SJCRH30 (cell line): ENCODE measurements around the gene AK9. TPM values are rescaled to one million over a fixed set of nuclear protein-coding genes. Genes with fewer than 3 reads are reported as not detected.

ENCODE experiments used
- DNase-seq, 2 experiments: peaks; one replicate each; pipeline ENCODE4 v3.0.0-alpha.2; 2015 to 2020
- H3K27ac ChIP-seq: fragments of 250-450 bp; sonication (Bioruptor Pico); 2 replicates; pipeline ENCODE4 v1.5.1; 2020; ENCODE audit warnings: mild to moderate bottlenecking, moderate library complexity
- H3K27me3 ChIP-seq: fragments of 250-450 bp; sonication (Bioruptor Pico); 2 replicates; pipeline ENCODE4 v1.5.1; 2020; ENCODE audit warnings: mild to moderate bottlenecking, moderate library complexity
- H3K36me3 ChIP-seq: fragments of 250-450 bp; sonication (Bioruptor Pico); 2 replicates; pipeline ENCODE4 v1.5.1; 2020; ENCODE audit warnings: mild to moderate bottlenecking, moderate library complexity
- H3K4me1 ChIP-seq: fragments of 250-450 bp; sonication (Bioruptor Pico); 2 replicates; pipeline ENCODE4 v1.5.1; 2020; ENCODE audit warnings: mild to moderate bottlenecking, moderate library complexity
- H3K4me3 ChIP-seq: fragments of 250-450 bp; sonication (Bioruptor Pico); 2 replicates; pipeline ENCODE4 v1.5.1; 2020; ENCODE audit warnings: mild to moderate bottlenecking, moderate library complexity
- H3K9me3 ChIP-seq: fragments of 250-450 bp; sonication (Bioruptor Pico); replicated peaks from 2 replicates; pipeline ENCODE4 v1.5.1; 2020; ENCODE audit warnings: mild to moderate bottlenecking, moderate library complexity
- total RNA-seq: library from RNA; depleted of rRNA; stranded (reverse); fragments of >200 nt; shearing (Covaris generic); gene quantifications from 2 replicates; pipeline ENCODE4 v1.2.3, GENCODE V29; 2014

AK9 gene
- total RNA-seq, 1 experiment from 2014 or later, result 3.8 TPM

DNA sequence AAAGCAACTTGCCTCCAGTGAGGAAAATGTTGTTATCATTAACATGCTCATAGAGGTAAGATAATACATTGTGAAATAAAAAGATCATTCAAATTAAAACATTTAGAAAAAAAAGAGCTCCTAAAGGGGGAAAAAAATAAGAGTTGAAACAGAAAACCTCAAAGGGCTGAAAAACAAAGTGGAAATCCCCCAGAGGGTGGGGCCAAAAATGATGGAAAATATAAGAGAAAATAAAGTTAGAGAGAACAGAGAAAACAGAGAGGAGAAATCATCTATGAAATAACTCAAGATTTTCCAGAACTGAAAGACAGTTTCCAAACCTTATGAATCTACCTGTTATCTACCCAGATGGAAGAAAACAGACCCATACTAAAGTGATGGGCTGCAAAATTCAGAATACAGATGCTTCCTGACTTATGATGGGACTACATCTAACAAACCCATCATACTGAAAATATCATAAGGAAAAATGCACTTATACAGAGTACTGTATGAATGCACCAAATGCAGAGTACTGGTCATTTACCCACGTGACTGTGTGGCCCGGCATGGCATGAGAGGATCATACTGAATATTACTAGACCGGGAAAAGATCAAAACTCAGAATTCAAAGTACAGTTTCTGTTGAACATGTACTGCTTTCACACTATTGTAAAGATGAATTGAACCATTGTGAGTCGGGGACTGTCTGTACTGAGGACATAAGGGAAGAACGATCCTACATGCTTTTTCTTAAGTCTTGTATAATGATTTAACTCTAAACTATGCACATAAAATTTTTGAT is 212.0 kb downstream of the AK9 start:
- Histone ChIP-seq H3K27me3 (no peaks in the 10 kb centered on the region), H3K36me3 (peaks cover 59% of the 10 kb centered on the region), H3K27ac (no peak overlapping the region), H3K4me1 (peaks cover 12% of the 10 kb centered on the region), H3K9me3 (no peaks in the 10 kb centered on the region), H3K4me3 (no peak overlapping the region)
- no peak for DNase-seq

DNA sequence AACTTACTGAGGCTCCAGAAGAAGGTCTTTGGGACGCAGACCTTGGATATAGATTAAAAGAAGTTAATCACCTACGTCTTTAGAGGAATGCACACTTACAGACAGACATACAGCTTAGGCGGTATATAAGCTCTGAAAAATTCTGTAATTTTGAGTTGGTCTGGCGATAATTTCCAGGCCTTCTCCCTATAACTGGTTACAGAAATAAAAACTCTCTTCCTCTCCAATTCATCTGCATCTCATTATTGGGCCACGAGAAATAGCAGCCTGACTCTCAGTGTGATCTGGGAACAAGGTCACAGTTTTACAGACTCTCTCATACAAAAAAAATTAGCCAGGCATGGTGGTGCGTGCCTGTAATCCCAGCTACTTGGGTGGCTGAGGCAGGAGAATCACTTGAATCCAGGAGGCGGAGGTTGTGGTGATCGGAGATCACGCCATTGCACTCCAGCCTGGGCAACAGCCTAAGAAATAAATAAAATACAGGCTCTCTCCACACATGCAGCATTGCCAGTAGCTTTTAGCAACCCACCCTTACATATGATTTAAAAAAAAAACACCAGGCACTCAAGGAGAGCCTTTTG is 212.7 kb downstream of the AK9 start:
- DNase-seq, result no peak

DNA sequence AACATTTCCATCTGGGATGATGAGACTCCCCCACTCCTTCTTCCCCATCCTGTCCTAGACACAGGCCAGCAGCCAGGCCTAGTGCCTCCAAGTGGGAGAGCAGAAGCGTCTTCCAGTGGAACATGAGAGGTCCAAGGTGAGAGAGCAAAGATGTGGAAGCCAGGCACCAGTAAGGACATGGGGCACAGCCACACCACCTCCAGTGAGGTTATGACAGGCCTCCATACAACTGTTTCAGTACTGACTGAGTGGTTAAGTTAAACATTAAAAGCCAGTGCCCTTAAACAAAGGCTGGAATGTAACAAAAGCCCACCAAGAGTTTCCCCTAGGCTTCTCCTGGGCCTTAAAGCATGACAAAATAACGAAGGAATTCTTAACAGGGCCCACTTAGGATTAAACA is 213.3 kb downstream of the AK9 start:
- no peak for DNase-seq
- H3K4me3 ChIP-seq, result no peak overlapping the region
- no peak overlapping the region for H3K27ac ChIP-seq
- H3K4me1 ChIP-seq, result peaks cover 9% of the 10 kb centered on the region
- H3K36me3 ChIP-seq, result peaks cover 66% of the 10 kb centered on the region
- no peaks in the 10 kb centered on the region for H3K27me3 ChIP-seq
- H3K9me3 ChIP-seq, result no peaks in the 10 kb centered on the region

More for the DNA sequence above, 212.7 kb downstream of the AK9 start:
- Histone ChIP-seq H3K27me3 (no peaks in the 10 kb centered on the region), H3K27ac (no peak overlapping the region), H3K36me3 (peaks cover 62% of the 10 kb centered on the region), H3K9me3 (no peaks in the 10 kb centered on the region), H3K4me1 (peaks cover 9% of the 10 kb centered on the region), H3K4me3 (no peak overlapping the region)

DNA sequence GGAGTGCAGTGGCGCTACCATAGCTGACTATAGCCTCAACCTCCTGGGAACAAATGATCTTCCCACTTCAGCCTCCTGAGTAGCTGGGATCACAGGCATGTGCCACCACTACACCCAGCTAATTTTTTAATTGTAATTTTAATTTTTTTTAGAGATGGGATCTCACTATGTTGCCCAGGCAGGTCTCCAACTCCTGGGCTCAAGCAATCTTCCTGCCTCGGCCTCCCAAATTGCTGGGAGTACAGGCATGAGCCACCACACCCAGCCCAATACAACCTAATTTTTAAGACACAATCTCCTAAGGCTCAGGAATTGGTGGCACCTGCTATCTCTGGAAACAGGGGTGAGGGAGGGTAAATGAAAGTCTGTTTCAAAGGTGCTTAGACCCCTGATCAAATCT is 213.8 kb downstream of the AK9 start:
- H3K27me3 ChIP-seq, result no peaks in the 10 kb centered on the region
- H3K36me3 ChIP-seq, result peaks cover 71% of the 10 kb centered on the region
- peaks cover 9% of the 10 kb centered on the region for H3K4me1 ChIP-seq
- no peak overlapping the region for H3K27ac ChIP-seq
- H3K4me3 ChIP-seq, result no peak overlapping the region
- no peak for DNase-seq
- no peaks in the 10 kb centered on the region for H3K9me3 ChIP-seq

DNA sequence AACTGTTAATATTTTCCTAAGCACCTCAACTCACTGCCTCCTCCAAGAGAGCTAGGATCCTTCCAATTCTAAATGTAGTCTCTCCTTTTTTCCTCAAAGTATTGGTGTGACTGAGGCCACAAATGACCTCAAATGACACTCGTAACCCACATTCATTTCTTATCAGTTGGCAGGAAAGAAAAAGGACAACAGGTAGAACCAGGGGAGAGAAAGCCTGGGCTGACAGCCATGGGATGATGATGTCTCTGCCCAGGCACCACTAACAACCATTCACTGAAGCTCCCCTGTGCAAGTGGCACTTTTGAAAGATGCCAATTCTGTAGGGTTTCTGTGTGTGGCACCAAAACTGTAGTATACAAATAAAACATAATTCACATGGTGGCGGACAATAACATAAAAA is 215.4 kb downstream of the AK9 start:
- Histone ChIP-seq H3K9me3 (no peaks in the 10 kb centered on the region), H3K4me1 (peaks cover 4% of the 10 kb centered on the region; the same call in 1 of the 2 replicates), H3K36me3 (peaks cover 67% of the 10 kb centered on the region), H3K4me3 (no peak overlapping the region), H3K27ac (no peak overlapping the region), H3K27me3 (no peaks in the 10 kb centered on the region)
- DNase-seq, result no peak

DNA sequence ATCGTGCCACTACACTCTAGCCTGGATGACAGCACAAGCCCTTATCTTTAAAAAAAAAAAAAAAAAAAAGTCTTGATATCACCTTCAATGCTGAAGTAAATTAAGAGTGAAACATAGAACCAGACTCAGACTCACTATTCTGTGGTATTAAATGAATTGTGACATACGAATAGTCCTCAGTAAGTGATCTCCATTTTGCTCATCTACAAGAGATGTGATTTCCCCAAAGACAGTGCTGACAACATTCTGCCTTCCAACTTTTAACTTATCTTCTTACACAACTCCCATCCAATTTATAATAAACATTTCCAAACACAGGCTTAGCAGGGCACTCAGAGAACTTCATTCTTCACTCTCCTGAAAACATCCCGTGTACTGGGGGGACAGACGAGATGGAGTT is 216.0 kb downstream of the AK9 start:
- no peaks in the 10 kb centered on the region for H3K27me3 ChIP-seq
- H3K27ac ChIP-seq, result no peak overlapping the region
- no peak overlapping the region for H3K4me3 ChIP-seq
- H3K4me1 ChIP-seq, result peaks cover 4% of the 10 kb centered on the region; the same call in 1 of the 2 replicates
- H3K36me3 ChIP-seq, result peaks cover 61% of the 10 kb centered on the region
- H3K9me3 ChIP-seq, result no peaks in the 10 kb centered on the region
- DNase-seq, result no peak

DNA sequence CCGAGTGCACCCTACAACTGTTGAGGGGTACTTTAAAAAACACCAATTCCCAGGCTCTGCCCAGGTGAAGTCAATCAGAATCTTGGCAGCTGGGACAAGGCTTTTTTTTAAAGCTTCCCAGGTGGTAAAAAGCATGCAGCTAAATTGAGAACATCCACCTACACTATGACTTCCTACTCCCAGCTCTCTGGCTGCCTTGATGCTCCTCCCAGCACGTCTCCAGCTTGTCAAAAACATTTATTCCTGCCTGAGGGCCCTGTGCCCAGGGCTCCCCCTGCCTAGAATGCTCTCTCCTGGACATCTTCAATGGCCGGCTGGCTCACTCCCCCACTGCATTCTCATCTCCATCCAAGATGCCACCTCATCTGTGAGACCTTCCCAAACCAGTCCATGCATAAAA is 217.9 kb downstream of the AK9 start:
- no peaks in the 10 kb centered on the region for H3K9me3 ChIP-seq

DNA sequence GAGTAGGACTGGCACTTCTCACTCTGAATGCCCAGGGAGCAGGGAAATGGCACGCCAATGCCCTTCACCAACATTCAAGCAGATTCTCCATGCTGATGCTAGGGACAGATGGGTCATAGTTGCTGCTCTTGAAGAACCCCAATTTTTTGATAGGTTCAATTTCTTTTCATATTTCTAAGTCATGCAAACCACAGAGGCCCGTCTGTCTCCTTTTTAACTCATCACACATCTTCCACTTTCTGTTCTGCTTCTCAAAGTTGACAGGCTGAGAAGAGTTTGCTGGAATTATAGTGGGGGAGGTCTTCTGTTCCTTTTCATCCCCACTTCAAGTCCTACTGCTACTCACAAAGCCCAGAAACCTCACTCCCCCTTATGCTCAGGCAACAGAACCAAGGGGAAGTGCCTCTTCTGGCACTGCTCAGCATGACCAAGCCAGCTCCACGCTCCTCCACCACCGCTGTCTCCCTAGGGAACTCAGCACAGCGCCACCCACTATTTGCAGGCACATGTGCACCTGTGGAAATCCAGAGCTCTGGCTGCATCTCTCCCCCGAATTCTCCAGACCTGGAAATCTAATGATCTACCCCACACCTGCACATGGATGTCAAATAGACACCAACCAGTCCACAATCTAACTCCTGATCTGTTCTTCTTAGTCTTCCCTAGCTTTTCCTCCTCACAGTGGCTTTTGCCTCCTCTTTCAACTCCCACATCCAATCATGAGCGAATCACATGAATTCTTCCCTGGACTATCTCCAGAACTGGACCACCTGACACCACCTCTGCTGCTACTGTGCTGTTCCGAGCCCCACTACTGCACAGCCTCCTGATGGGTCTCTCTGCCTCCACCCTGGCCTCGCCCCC is 218.6 kb downstream of the AK9 start:
- no peaks in the 10 kb centered on the region for H3K9me3 ChIP-seq
- H3K4me3 ChIP-seq, result no peak overlapping the region
- H3K36me3 ChIP-seq, result peaks cover 55% of the 10 kb centered on the region
- H3K27ac ChIP-seq, result no peak overlapping the region
- no peaks in the 10 kb centered on the region for H3K4me1 ChIP-seq
- no peaks in the 10 kb centered on the region for H3K27me3 ChIP-seq
- DNase-seq, result no peak

More for the DNA sequence above, 217.9 kb downstream of the AK9 start:
- H3K4me3 ChIP-seq, result no peak overlapping the region
- DNase-seq, result no peak
- H3K27me3 ChIP-seq, result no peaks in the 10 kb centered on the region
- no peak overlapping the region for H3K27ac ChIP-seq
- no peaks in the 10 kb centered on the region for H3K4me1 ChIP-seq
- peaks cover 52% of the 10 kb centered on the region for H3K36me3 ChIP-seq

DNA sequence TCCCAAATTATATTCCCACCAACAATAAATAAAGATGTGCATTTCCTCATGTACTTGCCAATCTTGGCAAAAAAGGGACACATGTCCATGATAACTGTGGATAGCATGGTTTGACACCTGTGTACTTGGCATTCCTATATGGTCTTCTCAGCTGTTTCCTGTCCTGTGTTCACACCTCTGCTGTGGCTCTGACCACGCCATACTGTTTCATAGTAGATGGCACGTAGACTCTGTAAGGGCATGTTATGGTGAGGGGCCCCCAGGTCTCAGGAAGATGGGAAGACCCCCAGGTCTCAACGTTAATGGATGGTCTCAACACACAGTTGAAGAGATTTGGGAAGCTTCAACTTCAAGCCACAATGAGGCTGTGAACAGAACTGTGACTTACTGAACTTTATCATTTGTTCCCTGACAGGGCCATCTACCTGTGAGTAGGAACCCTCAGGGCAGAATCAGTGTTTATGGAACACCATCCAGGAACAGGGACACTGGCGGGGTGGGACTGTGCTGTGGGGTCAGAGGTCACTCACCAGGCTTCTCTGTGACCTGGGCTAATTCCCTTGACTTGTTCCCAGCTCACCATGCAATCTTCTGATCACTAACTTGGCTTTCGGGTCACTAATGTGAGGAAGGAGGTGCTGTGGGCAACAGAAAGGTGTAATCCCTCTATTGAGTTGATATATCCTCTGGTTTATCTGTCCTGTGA is 219.7 kb downstream of the AK9 start:
- DNase-seq, result no peak
- no peaks in the 10 kb centered on the region for H3K4me1 ChIP-seq
- peaks cover 61% of the 10 kb centered on the region for H3K36me3 ChIP-seq
- no peaks in the 10 kb centered on the region for H3K9me3 ChIP-seq
- no peak overlapping the region for H3K27ac ChIP-seq
- no peaks in the 10 kb centered on the region for H3K27me3 ChIP-seq
- H3K4me3 ChIP-seq, result no peak overlapping the region

DNA sequence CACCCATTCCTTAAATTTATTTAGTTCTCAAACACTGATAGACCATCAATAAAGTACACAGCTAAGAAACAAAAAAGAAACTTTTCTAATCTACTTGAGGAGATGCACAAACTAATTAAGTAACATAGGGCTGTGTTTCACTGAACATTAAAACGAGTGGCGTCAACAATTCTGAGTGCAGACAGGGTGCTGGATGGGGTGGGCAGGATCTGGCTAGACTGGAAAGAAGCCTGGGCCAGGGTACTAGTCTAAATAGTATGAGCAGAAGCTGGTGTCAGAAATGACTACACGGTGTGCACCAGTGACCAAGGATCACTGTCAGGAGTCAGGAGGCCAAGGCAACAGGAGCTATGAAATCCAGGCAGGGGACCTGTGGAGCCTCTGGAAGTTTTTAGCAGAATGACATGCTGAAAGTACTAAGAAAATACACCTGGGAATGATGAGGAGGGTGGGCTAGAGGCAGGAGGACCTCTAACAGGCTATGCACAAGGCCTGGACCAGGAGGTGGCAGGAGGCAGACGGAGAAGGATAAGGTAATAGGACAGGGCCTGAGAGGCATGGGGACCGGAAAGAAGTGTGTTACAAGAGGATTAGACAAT is 221.3 kb downstream of the AK9 start:
- Histone ChIP-seq H3K27ac (no peak overlapping the region), H3K27me3 (no peaks in the 10 kb centered on the region), H3K4me1 (no peaks in the 10 kb centered on the region), H3K9me3 (no peaks in the 10 kb centered on the region), H3K4me3 (no peak overlapping the region), H3K36me3 (peaks cover 63% of the 10 kb centered on the region)
- DNase-seq, result no peak

DNA sequence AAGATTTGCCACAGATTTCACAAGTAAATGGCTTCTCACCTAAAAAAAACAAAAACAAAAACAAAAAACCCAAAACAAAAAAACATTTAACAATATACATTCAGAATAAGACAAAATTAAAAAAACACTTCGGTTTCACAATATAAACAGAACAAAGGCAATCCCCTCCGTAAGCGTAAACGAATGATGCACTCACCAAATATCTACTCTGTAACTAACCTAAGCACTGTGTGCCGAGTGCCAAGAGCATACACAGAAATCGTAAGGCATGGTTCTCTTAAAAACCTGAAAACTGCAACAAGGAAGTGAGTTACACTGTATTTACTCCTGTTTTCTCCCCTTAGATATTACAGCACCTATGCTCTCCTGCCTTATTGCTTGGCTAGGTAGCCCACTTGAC is 223.3 kb downstream of the AK9 start:
- 0 out of 2 replicates have a peak, but pooled peaks cover 3% of the 10 kb centered on the region for H3K27me3 ChIP-seq
- no peak for DNase-seq
- peaks cover 66% of the 10 kb centered on the region for H3K36me3 ChIP-seq
- H3K9me3 ChIP-seq, result no peaks in the 10 kb centered on the region
- no peak overlapping the region for H3K27ac ChIP-seq
- H3K4me1 ChIP-seq, result no peaks in the 10 kb centered on the region
- H3K4me3 ChIP-seq, result no peak overlapping the region

DNA sequence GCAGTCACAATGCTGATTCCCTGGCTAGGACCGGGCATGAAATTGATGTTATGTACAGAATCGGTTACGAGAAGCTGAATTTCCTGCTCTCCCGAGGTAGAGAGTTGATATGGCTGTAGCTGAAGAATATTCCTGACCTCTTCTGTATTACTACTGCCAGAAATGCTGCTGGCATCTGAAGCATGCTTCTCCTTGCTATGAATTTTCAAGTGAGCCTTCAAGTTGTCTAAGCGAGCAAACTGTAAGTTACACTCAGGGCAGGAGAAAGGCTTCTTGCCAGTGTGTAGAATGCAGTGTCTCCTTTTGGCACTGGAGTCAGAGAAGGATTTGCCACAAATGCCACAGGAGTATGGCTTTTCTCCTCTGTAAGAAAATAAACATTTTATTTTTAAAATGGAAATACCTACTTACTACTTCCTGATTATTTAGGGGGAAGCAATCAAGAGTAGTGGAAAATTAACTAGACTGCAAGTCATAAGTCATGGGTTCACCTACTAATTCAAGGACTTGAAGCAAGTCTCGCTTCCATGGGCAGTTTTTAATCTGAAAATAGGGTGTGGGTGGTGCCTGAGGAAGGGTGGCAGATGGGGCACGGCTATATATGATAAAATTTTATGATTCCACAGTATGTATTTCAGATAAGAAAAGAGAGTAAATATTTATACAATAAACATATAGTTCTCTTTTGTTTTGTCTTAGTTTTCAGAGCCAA is 224.6 kb downstream of the AK9 start:
- Histone ChIP-seq H3K27me3 (0 out of 2 replicates have a peak, but pooled peaks cover 3% of the 10 kb centered on the region), H3K27ac (no peak overlapping the region), H3K4me3 (no peak overlapping the region), H3K36me3 (peaks cover 66% of the 10 kb centered on the region), H3K9me3 (no peaks in the 10 kb centered on the region), H3K4me1 (no peaks in the 10 kb centered on the region)
- DNase-seq, result no peak

DNA sequence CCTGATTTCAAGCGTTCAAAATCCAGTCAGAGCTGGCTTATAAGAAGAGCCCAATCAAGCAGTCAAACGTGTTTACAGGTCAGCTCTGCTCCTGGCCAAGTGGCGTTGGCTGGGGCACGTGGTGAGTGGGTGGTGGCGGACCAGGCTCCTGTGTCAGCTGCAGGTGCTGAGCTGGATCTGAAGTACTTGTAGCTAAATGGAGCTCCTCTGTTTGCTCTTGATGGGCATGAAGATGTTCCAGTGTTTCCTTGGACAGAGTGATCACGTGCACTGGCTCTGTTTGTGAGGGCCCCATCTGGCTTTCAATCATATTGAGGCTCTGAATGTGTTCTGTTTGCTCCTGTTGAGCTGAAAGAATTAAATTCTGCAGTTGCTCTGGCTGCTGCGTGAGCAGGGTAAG is 225.2 kb downstream of the AK9 start:
- Histone ChIP-seq H3K27ac (no peak overlapping the region), H3K36me3 (peaks cover 68% of the 10 kb centered on the region), H3K4me1 (no peaks in the 10 kb centered on the region), H3K27me3 (0 out of 2 replicates have a peak, but pooled peaks cover 3% of the 10 kb centered on the region), H3K9me3 (no peaks in the 10 kb centered on the region), H3K4me3 (no peak overlapping the region)
- DNase-seq, result no peak
